Neutrophil (primary cell): ENCODE results near the gene GALNT9.
"Not testable (repeated sequence)": the region's sequence is repeated elsewhere in the genome, so short reads cannot be mapped to it uniquely, and the experiment has no call there.

Experiments used
- H3K27ac ChIP-seq: fragments of 200-600 bp; sonication (generic); 2 replicates; pipeline ENCODE4 v1.5.1; 2016; ENCODE audit warnings: mild to moderate bottlenecking, moderate library complexity
- H3K27me3 ChIP-seq: fragments of 200-600 bp; sonication (generic); 2 replicates; pipeline ENCODE4 v1.6.0; 2016; ENCODE audit warnings: mild to moderate bottlenecking
- H3K36me3 ChIP-seq: fragments of 200-600 bp; sonication (generic); 2 replicates; pipeline ENCODE4 v1.5.1; 2017
- H3K4me1 ChIP-seq, 2 experiments: fragments of 200-600 bp in 1 of 2; sonication (generic) in 1 of 2; 1 replicate in 1 of 2; 2 replicates in 1 of 2; pipeline versions ENCODE4 v1.5.1 to v1.6.1; 2013 to 2016; ENCODE audit warnings: low read depth in 1 of 2, low read length in 1 of 2, mild to moderate bottlenecking in 1 of 2, moderate library complexity in 1 of 2; ENCODE audit not compliant: control insufficient read depth in 1 of 2, insufficient read depth in 1 of 2
- H3K4me3 ChIP-seq, 2 experiments: fragments of 200-600 bp in 1 of 2; sonication (generic) in 1 of 2; 1 replicate in 1 of 2; 2 replicates in 1 of 2; pipeline ENCODE4 v1.5.1; 2013 to 2016; ENCODE audit warnings: low read depth in 1 of 2, low read length in 1 of 2, mild to moderate bottlenecking in 1 of 2, moderate library complexity in 1 of 2
- H3K9me3 ChIP-seq: fragments of 200-600 bp; sonication (generic); 2 replicates; pipeline ENCODE4 v1.5.1; 2016
- CTCF ChIP-seq: fragments of 200-600 bp; sonication (generic); IDR thresholded peaks from 2 replicates; pipeline ENCODE4 v1.5.1; 2016; ENCODE audit warnings: antibody characterized with exemption

GALNT9 gene

GRCh38 chr12:132302466-132303358 is 26.7 kb downstream of the GALNT9 start:
- no peak for TF ChIP-seq CTCF
- Histone ChIP-seq H3K27me3 (no peaks in the 10 kb centered on the region), H3K9me3 (no peaks in the 10 kb centered on the region), H3K4me3 (no peak overlapping the region), H3K4me1 (no peaks in the 10 kb centered on the region), H3K36me3 (no peaks in the 10 kb centered on the region), H3K27ac (no peak overlapping the region)

GRCh38 chr12:132300789-132301722 is 28.3 kb downstream of the GALNT9 start:
- no peak overlapping the region for H3K4me3 ChIP-seq
- H3K4me1 ChIP-seq: no peaks in the 10 kb centered on the region
- TF ChIP-seq CTCF: no peak
- no peaks in the 10 kb centered on the region for H3K9me3 ChIP-seq
- H3K36me3 ChIP-seq: no peaks in the 10 kb centered on the region
- no peak overlapping the region for H3K27ac ChIP-seq
- H3K27me3 ChIP-seq: no peaks in the 10 kb centered on the region

- H3K4me1 ChIP-seq: no peaks in the 10 kb centered on the region
- TF ChIP-seq CTCF: no peak
- H3K36me3 ChIP-seq: no peaks in the 10 kb centered on the region
- H3K9me3 ChIP-seq: no peaks in the 10 kb centered on the region
- no peaks in the 10 kb centered on the region for H3K27me3 ChIP-seq
- H3K4me3 ChIP-seq: no peak overlapping the region
- H3K27ac ChIP-seq: no peak overlapping the region
Observed at GRCh38 chr12:132296063-132296462, 33.3 kb downstream of the GALNT9 start.

- H3K4me3 ChIP-seq, H3K9me3 ChIP-seq, H3K27ac ChIP-seq, H3K27me3 ChIP-seq, H3K36me3 ChIP-seq, H3K4me1 ChIP-seq: not testable (repeated sequence)
Observed at GRCh38 chr12:132295561-132295960, 33.8 kb downstream of the GALNT9 start.

- H3K27me3 ChIP-seq: no peaks in the 10 kb centered on the region
- H3K9me3 ChIP-seq: no peaks in the 10 kb centered on the region
- H3K27ac ChIP-seq: no peak overlapping the region
- no peak overlapping the region for H3K4me3 ChIP-seq
- no peaks in the 10 kb centered on the region for H3K36me3 ChIP-seq
- no peak for TF ChIP-seq CTCF
- H3K4me1 ChIP-seq: no peaks in the 10 kb centered on the region
Observed at GRCh38 chr12:132295101-132295526, 34.3 kb downstream of the GALNT9 start.
